K562 (cell line): ENCODE data around the gene GATA1. TPM values are rescaled to one million over a fixed set of nuclear protein-coding genes. Genes with fewer than 3 reads are reported as not detected.
A peak's percentile ranks its signal among the peaks of the same experiment; 100 is the strongest.

Source experiments
- CAMTA2 ChIP-seq: fragments of 250-450 bp; sonication (Bioruptor Pico); conservative IDR thresholded peaks from 2 replicates; pipeline ENCODE4 v1.5.1; 2022
- CBFB ChIP-seq: sonication (generic); formaldehyde crosslinking; IDR thresholded peaks from 2 replicates; pipeline ENCODE4 v1.4.0; 2020; ENCODE audit warnings: mild to moderate bottlenecking, missing genetic modification reagents
- CC2D1A ChIP-seq: fragments of 450-650 bp; IDR thresholded peaks from 2 replicates; pipeline ENCODE4 v1.6.1; 2017; ENCODE audit warnings: mild to moderate bottlenecking
- CCNT2 ChIP-seq: IDR thresholded peaks from 2 replicates; pipeline ENCODE4 v1.6.1; 2011; ENCODE audit warnings: borderline replicate concordance, low read depth, mild to moderate bottlenecking, moderate library complexity, mixed read lengths, low read length; ENCODE audit not compliant: insufficient read length; ENCODE audit errors: extremely low read depth
- CREM ChIP-seq: IDR thresholded peaks from 2 replicates; pipeline ENCODE4 v1.6.1; 2014; ENCODE audit warnings: antibody characterized with exemption, low read depth
- CSDE1 ChIP-seq, 2 experiments: fragments of 450-650 bp; IDR thresholded peaks; 2 replicates each; pipeline ENCODE4 v1.6.1; 2016; ENCODE audit warnings: mild to moderate bottlenecking in 1 of 2
- CTBP1 ChIP-seq: fragments of 450-650 bp; IDR thresholded peaks from 2 replicates; pipeline ENCODE4 v1.6.1; 2016; ENCODE audit warnings: borderline replicate concordance
- CXXC5 ChIP-seq: fragments of 250-450 bp; sonication (Bioruptor Pico); IDR thresholded peaks from 2 replicates; pipeline ENCODE4 v1.8.0; 2022; ENCODE audit warnings: inconsistent platforms, mild to moderate bottlenecking, moderate library complexity
- E2F6 ChIP-seq, 2 experiments: IDR thresholded peaks; 2 replicates each; pipeline ENCODE4 v1.6.1; 2011; ENCODE audit warnings: borderline replicate concordance in 1 of 2, control low read depth in 1 of 2, low read depth in 1 of 2, low read length in 1 of 2, mild to moderate bottlenecking in 1 of 2, mixed read lengths in 1 of 2, moderate library complexity in 1 of 2; ENCODE audit not compliant: insufficient read depth in 1 of 2, insufficient read length in 1 of 2, poor library complexity in 1 of 2, severe bottlenecking in 1 of 2; ENCODE audit errors: extremely low read depth in 1 of 2
- FOSL1 ChIP-seq: fragments of 200-800 bp; sonication (Bioruptor generic); conservative IDR thresholded peaks from 2 replicates; pipeline ENCODE4 v1.6.1; 2016; ENCODE audit warnings: missing genetic modification characterization, missing compliant biosample characterization
- HMGN3 ChIP-seq: IDR thresholded peaks from 2 replicates; pipeline ENCODE4 v1.6.1; 2011; ENCODE audit warnings: borderline replicate concordance, low read depth, mild to moderate bottlenecking, mixed read lengths, low read length; ENCODE audit not compliant: insufficient read length; ENCODE audit errors: extremely low read depth
- ID3 ChIP-seq, 2 experiments: fragments of 250-450 bp in 1 of 2; fragments of 450-650 bp in 1 of 2; sonication (Bioruptor Pico) in 1 of 2; IDR thresholded peaks; 2 replicates each; pipeline versions ENCODE4 v1.6.1 to v1.8.0; 2016 to 2021; ENCODE audit warnings: mild to moderate bottlenecking in 2 of 2, moderate library complexity in 2 of 2, missing compliant biosample characterization in 1 of 2, missing genetic modification characterization in 1 of 2
- MBD2 ChIP-seq: sonication (generic); IDR thresholded peaks from 2 replicates; pipeline ENCODE4 v1.6.1; 2016; ENCODE audit warnings: low read depth, borderline replicate concordance
- RAD21 ChIP-seq, 2 experiments: fragments of 250-450 bp in 1 of 2; fragments of 450-650 bp in 1 of 2; sonication (Bioruptor Pico) in 1 of 2; formaldehyde crosslinking in 1 of 2; IDR thresholded peaks in 1 of 2; conservative IDR thresholded peaks in 1 of 2; 2 replicates each; pipeline versions ENCODE4 v1.4.0 to v1.8.0; 2020 to 2022; ENCODE audit warnings: mild to moderate bottlenecking in 2 of 2, moderate library complexity in 1 of 2
- ZBTB2 ChIP-seq: fragments of 450-650 bp; IDR thresholded peaks from 2 replicates; pipeline ENCODE4 v1.6.1; 2016; ENCODE audit warnings: antibody characterized with exemption
- ZFX ChIP-seq: sonication (generic); formaldehyde crosslinking; IDR thresholded peaks from 2 replicates; pipeline ENCODE4 v1.8.0; 2022; ENCODE audit warnings: mild to moderate bottlenecking, missing genetic modification reagents, moderate library complexity
- ZNF324 ChIP-seq: fragments of 250-450 bp; sonication (Bioruptor Pico); IDR thresholded peaks from 2 replicates; pipeline ENCODE4 v1.4.0; 2020; ENCODE audit warnings: mild to moderate bottlenecking
- ZNF512 ChIP-seq: IDR thresholded peaks from 2 replicates; pipeline ENCODE4 v1.6.1; 2016; ENCODE audit warnings: missing genetic modification characterization, missing compliant biosample characterization
- ZNF583 ChIP-seq: fragments of 250-450 bp; sonication (Bioruptor Pico); IDR thresholded peaks from 2 replicates; pipeline ENCODE4 v1.4.0; 2020
- polyA plus RNA-seq, 8 experiments: library from polyadenylated mRNA; depleted of rRNA in 4 of 8; stranded (reverse) in 5 of 8; unstranded in 3 of 8; fragments of >200 nt; fragmentation: Nextera tagmentation in 2 of 8; fragmentation: Illumina TruSeq in 1 of 8; extraction: Ambion mirVana in 2 of 8; extraction: Trizol in 1 of 8; gene quantifications; 2 replicates each; pipeline versions ENCODE4 v1.2.1 to v1.2.3, GENCODE V29; 2011 to 2014; ENCODE audit warnings: inconsistent platforms in 1 of 8, missing spikeins in 1 of 8
- total RNA-seq, 7 experiments: library from RNA; depleted of rRNA in 6 of 7; stranded (reverse); fragments of >200 nt in 6 of 7; fragmentation: Illumina TruSeq in 2 of 7; extraction: Trizol in 2 of 7; gene quantifications; 2 replicates each; pipeline versions ENCODE4 v1.2.1 to v1.2.3, GENCODE V29; 2011 to 2021; ENCODE audit warnings: low replicate concordance in 1 of 7

The GATA1 gene
- total and polyA plus RNA-seq, 9 of the 15 experiments (the other 6 are each of a cell fraction or from before 2014, with no cell fraction given), result 11.9 to 291 (median 116) TPM

GRCh38 chrX:48785540-48786214 is 713 bp upstream of the GATA1 start (continued):
- TF ChIP-seq CAMTA2 (CRISPR knock-in tag), result 0 out of 2 replicates have a peak, but pooled peaks have one; percentile 50
- peak; percentile 66 for TF ChIP-seq CREM
- peak; percentile 99 for TF ChIP-seq HMGN3
- TF ChIP-seq CCNT2, result peak; percentile 95
- peak; percentile 57 to 88 for TF ChIP-seq E2F6 (IDR thresholded peaks at IDR 0.05; ENCODE audit: borderline replicate concordance in 1 of 2, extremely low read depth in 1 of 2, insufficient read depth in 1 of 2, insufficient read length in 1 of 2, low read depth in 1 of 2, low read length in 1 of 2, poor library complexity in 1 of 2, severe bottlenecking in 1 of 2)
- peak; percentile 47; the same call in 1 of the 2 replicates for TF ChIP-seq ZFX (CRISPR knock-in tag)
- peak; percentile 62; the same call in 1 of the 2 replicates for TF ChIP-seq CTBP1
- TF ChIP-seq ZNF324, result no peak
- no peak for TF ChIP-seq CSDE1 (IDR thresholded peaks at IDR 0.05)
- TF ChIP-seq FOSL1, result 0 out of 2 replicates have a peak, but pooled peaks have one; percentile 39
- TF ChIP-seq ZNF583 (CRISPR knock-in tag), result peak; percentile 82; the same call in 1 of the 2 replicates
- peak; percentile 22; the same call in 1 of the 2 replicates for TF ChIP-seq CC2D1A
- TF ChIP-seq RAD21 (CRISPR knock-in tag; conservative IDR thresholded peaks at IDR 0.05 in 1 of 2, IDR thresholded peaks at IDR 0.05 in 1 of 2), result 0 out of 4 replicates have a peak, but pooled peaks of 1 of the 2 experiments have one; percentile 5
- TF ChIP-seq MBD2, result peak; percentile 27; the same call in 1 of the 2 replicates
- TF ChIP-seq CBFB (CRISPR knock-in tag), result 0 out of 2 replicates have a peak, but pooled peaks have one; percentile 50
- peak; percentile 74 for TF ChIP-seq ZBTB2
- peak; percentile 87 for TF ChIP-seq CXXC5
- TF ChIP-seq ZNF512 (tag), result peak; percentile 33; the same call in 1 of the 2 replicates
- no peak for TF ChIP-seq ID3 (CRISPR knock-in tag; IDR thresholded peaks at IDR 0.05)
- peak; percentile 87 for TF ChIP-seq ID3 (tag; IDR thresholded peaks at IDR 0.05)
